GM21737 (cell line): ENCODE data around the gene FRMD3.

ENCODE experiments used
- ATAC-seq: cut with Tn5 transposase; IDR thresholded peaks from one replicate; pipeline ENCODE4 v1.9.1; 2021; ENCODE audit warnings: mild to moderate bottlenecking, moderate library complexity; ENCODE audit not compliant: unreplicated experiment

FRMD3 gene

DNA sequence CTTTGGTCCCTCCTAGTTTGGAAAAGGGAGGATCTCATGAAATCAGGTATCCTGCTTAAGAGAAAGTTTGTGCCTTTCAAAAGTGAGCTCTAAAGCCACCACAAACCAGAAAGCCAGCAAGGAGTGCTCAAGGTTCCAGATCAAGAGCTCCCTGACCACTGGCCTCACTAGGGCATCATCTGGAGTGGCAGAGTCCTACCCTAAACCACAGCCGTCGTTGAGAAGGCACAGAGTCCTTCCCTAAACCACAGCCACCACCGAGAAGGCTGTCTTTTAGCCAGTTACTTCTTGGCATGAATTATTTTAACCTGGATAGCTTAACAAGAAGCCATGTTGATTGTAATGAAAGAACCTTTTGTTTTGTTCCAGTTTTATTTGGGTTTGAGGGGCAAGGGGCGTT lies 102.9 kb downstream of the FRMD3 start:
- no peak for ATAC-seq

DNA sequence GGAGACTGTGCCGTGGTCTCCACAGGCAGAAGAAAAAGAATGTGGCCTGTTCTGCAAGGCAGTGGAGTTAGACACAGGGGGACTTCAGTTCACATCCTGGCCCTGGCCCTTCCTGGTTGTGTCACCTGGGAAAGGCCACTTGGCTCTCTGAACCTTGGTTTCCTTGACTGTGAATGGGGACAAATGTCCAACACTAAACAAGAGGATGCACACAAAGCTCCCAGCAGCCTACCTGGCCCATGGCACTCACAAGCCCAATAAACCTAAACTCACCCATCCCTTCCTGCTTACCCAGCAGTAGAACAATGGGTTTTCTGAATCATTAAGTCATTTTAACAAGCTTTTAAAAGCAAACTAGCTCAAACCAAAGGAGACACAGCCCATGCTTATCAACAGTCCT lies 103.9 kb downstream of the FRMD3 start:
- no peak for ATAC-seq

GRCh38 chr9:83433846-83434245 lies 104.4 kb downstream of the FRMD3 start:
- no peak for ATAC-seq

GRCh38 chr9:83432877-83433550 lies 105.2 kb downstream of the FRMD3 start:
- ATAC-seq = no peak

GRCh38 chr9:83432104-83432627 lies 106.0 kb downstream of the FRMD3 start:
- no peak for ATAC-seq

DNA sequence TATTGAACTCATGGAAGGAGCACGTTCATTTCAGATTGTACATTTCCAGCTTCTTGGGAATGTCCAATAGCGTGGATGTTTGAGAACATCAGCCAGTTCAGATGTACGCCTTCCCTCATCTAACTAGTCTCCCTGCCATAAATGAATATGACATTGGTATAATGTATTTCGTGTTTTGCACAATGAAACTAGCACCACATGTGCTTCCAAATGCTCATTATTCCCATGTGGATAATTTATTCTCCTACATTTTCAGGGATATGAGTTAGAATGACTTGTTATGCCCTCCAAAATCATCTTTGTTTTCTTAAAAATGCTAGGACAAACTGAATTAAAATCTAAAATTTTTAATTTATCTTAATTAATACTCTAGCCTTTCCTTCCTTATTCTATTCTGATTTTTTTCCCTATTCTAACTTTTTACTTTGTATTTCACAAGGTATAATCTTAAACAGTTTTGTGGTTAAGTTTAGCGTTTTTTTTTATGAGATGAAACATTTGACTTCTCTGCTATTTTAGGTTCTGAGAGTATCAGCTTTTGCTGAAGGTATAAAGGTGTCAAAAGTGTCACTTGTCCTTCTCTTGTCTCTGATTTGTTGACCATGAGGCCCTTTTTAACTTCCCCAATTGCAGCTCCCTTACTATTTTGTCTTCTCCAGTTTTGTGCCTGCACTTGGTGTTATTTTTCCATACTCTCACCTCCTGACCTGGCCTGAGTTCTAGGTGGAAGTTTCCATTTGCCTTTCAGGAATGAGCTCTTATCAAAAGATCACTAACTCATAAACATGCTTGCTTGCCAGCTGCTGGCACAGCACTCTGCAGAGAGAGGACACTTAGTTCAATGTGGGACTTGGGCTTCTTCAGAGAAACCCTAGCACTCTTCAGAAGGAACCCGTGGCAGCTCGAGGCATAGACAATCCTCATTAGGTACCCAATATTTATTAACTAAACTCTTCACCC lies 106.8 kb downstream of the FRMD3 start:
- no peak for ATAC-seq

GRCh38 chr9:83430681-83431080 lies 107.5 kb downstream of the FRMD3 start:
- no peak for ATAC-seq

- no peak for ATAC-seq
These were observed 109.0 kb downstream of the FRMD3 start for GRCh38 chr9:83429229-83429628.

GRCh38 chr9:83425240-83425639 lies 113.0 kb downstream of the FRMD3 start:
- ATAC-seq = no peak

DNA sequence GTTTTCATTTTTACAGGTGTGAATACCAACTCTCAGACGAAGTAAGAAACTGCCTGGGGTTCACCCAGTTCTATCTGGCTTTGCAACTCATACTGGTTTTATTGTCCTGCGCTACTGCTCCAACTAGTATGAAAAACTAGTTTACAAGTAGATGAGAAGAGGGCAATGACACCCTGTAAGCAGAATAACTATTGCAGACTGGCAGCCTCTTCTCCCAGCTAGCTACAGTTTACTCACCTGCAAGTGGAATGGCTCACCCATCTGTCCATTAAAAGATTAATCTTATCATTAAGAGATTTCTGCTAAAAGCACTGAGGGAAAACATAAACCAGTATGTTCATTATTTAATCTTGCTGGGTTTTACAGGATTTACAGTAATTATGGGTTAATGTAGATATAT lies 113.4 kb downstream of the FRMD3 start:
- ATAC-seq = no peak

DNA sequence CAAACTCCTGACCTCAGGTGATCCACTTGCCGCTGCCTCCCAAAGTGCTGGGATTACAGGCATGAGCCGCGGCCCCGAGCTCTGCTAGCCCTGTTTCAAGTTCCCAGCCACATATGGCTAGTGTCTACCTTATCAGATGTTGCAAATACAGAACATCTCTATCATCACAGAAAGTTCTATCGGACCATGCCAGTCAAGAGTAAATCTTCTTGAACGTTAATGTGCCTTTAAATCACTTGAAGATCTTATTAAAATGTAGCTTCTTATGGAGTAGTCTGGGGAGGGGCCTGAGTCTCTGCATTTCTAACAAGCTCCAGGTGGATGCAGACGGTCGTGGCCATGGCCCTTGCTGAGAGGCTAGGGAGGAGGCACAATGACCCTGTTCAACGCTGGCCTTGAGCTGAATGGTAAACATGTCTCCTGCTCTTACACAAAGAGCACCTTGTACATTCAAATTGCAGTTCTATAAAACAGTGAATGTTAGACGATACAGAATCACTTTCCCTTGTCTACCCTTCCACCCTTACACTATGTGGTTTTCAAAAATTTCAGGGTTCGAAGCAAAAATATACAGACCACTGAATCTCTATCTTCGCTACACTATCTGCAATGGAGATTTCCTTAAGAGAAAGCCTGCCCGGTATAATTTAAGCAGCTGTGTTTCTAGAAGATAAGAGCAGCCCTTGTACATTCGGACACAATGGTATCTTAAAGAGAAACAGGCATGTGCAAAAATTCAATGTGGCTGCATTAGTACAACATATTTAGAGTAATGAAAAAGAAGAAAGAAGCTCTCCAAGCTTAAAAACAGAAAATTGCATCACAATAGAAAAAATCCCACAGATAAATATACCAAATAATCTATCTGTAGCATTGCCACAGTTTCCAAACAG lies 114.1 kb downstream of the FRMD3 start:
- no peak for ATAC-seq

- ATAC-seq = no peak
These were observed 115.7 kb downstream of the FRMD3 start for GRCh38 chr9:83422527-83422926.

DNA sequence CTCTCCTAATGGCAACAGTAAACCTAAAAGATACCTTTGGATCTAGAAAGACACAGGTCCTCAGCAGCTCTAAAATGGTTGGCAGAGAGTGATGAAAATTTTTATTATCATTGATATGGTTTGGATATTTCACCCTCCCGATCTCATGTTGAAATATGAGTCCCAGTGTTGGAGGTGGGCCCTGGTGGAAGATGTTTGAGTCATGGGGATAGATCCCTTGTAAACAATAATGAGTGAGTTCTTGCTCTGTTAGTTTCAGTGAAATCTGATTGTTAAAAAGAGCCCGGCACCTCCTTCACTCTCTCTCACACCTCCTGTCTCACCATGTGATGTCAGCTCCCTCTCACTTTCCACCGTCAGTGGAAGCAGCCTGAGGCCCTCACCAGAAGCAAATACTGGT lies 117.7 kb downstream of the FRMD3 start:
- no peak for ATAC-seq

DNA sequence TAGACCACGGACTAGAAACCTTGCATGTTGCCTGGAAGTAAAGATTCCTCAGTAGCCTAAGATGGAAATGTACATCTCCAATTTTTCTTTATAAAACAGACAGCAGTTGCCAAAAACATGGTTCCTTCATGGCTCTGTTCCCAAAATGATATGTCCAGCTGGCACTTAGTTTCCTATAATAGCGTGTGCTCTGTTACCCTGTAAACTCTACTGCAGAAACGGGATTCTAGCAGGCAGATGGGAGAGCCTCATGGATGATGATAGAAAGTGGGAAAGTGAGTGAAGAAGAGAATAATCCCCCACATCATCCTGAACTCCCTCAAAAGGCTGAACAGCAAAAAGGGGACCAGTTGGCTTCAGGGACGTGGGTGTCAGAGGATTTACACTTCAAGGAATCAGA lies 118.2 kb downstream of the FRMD3 start:
- no peak for ATAC-seq

DNA sequence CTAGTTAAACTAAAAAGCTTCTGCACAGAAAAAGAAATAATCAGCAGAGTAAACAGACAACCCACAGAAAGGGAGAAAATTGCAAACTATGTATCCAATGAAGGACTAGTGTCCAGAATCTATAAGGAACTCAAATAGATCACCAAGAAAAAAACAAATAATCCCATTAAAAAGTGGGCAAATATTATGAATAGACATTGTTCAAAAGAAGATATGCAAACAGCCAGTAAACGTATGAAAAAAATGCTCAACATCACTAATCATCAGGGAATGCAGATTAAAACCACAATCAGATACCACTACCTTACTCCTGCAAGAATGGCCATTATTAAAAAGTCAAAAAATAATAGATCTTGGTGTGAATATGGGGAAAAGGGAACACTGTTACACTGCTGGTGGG lies 119.9 kb downstream of the FRMD3 start:
- ATAC-seq = no peak

GRCh38 chr9:83413367-83413766 lies 124.8 kb downstream of the FRMD3 start:
- no peak for ATAC-seq

- no peak for ATAC-seq
These were observed 127.5 kb downstream of the FRMD3 start for GRCh38 chr9:83410701-83411100.

DNA sequence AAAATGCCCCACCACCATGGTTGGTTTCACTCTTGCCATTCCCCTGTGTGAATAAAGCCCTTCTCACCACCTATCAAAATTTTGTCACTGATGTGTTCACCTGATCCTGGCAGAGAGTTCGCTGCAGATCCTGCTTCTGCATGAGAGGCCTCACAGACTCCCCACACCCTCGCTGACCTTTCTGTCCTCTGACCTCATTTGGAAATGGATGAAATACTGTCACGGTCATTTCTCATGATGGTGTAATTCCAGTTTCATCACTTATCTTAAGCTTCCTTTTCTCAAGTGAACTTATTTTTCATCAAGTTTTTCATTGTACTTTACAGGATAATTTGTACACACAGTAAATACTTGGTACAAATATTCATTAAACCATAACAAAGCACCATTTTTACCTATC lies 131.3 kb downstream of the FRMD3 start:
- no peak for ATAC-seq

DNA sequence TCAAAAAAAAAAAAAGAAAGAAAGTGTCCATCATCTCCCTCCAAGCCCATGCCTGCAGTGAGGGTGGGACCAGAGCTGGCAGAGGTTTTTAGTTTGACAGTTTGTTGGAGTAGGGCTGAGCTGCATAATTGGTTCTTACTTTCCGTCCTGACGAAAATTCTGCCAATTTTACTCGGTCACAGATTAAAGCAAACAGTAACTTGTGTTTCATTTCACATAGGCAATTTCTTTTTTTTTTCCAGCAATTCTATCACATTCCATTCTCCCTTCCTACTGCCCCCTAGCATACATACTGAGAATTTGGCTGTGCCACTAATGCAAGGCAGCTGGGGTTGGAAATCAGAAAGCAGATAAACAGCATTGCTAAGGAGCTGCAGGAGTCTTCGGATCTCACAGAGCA lies 132.4 kb downstream of the FRMD3 start:
- no peak for ATAC-seq

DNA sequence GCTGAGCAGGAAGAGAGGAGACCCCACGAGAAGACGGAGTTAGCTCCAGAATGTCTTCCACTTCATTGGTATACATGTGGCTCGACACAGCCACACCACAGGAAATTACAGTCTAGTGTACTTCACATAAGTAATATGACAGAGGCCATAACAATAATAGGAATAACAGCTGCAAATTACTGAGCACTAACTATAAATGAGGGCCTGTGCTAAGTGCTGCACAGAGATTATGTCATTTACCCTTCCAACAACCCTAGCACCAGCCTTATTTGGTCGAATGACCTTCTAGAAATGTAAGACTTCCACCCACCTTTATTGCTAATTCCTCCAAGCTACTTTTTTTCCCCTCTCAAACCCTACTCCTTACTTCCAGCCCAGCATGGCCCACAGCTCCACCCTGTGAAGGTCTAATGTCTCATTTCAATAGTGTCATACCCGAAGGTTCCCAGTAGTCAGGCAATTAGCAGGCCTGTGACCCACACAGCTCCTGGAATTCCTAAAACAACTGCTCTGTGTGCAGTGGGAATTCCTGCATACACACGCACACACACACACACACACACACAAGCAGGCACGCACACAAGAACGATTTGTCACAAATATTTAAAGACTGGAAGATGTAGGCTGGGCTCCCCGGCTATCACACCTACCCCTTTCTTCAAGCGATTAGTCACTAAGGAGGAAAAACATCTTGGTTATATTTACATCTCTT lies 134.5 kb downstream of the FRMD3 start:
- ATAC-seq = no peak
